Nephron progenitor cell (in vitro differentiated cells): Measurements from ENCODE around the gene LRFN2.

Experiments used
- DNase-seq: peaks from one replicate; pipeline ENCODE4 v3.0.0; 2021
- H3K27ac Mint-ChIP-seq: 2 replicates; pipeline ENCODE4 v1.8.0; 2021; ENCODE audit warnings: mild to moderate bottlenecking, moderate library complexity, mixed read lengths
- H3K27me3 Mint-ChIP-seq: 2 replicates; pipeline ENCODE4 v1.8.0; 2021; ENCODE audit warnings: mild to moderate bottlenecking, low read depth, mixed read lengths; ENCODE audit not compliant: poor library complexity
- H3K36me3 Mint-ChIP-seq: 2 replicates; pipeline ENCODE4 v1.8.0; 2021; ENCODE audit warnings: low read depth, mixed read lengths
- H3K4me1 Mint-ChIP-seq: 2 replicates; pipeline ENCODE4 v1.8.0; 2021; ENCODE audit warnings: mixed read lengths
- H3K4me3 Mint-ChIP-seq: 2 replicates; pipeline ENCODE4 v1.8.0; 2021; ENCODE audit warnings: mild to moderate bottlenecking, moderate library complexity, mixed read lengths
- H3K9me3 Mint-ChIP-seq: 2 replicates; pipeline ENCODE4 v1.8.0; 2021; ENCODE audit warnings: mild to moderate bottlenecking, moderate library complexity, mixed read lengths
- CTCF ChIP-seq: fragments of 200-600 bp; sonication (generic); IDR thresholded peaks from 2 replicates; pipeline ENCODE4 v1.5.0; 2021; ENCODE audit warnings: antibody characterized with exemption

LRFN2 gene

GRCh38 chr6:40551966-40552505 is 35.1 kb downstream of the LRFN2 start:
- Mint-ChIP-seq H3K4me3 (no peak overlapping the region), H3K4me1 (peaks cover 15% of the 10 kb centered on the region), H3K36me3 (no peaks in the 10 kb centered on the region), H3K9me3 (no peaks in the 10 kb centered on the region), H3K27ac (no peak overlapping the region), H3K27me3 (peaks cover 49% of the 10 kb centered on the region)
- TF ChIP-seq CTCF, result no peak
- no peak for DNase-seq

GRCh38 chr6:40550202-40551101 is 36.7 kb downstream of the LRFN2 start:
- Mint-ChIP-seq H3K27ac (no peak overlapping the region), H3K4me3 (no peak overlapping the region), H3K27me3 (peaks cover 51% of the 10 kb centered on the region), H3K4me1 (peaks cover 2% of the 10 kb centered on the region), H3K9me3 (no peaks in the 10 kb centered on the region), H3K36me3 (no peaks in the 10 kb centered on the region)
- TF ChIP-seq CTCF, result peak; percentile 56
- peak; percentile 30 for DNase-seq

- Mint-ChIP-seq H3K36me3 (no peaks in the 10 kb centered on the region), H3K4me3 (no peak overlapping the region), H3K27me3 (peaks cover 47% of the 10 kb centered on the region)
These were observed 41.2 kb downstream of the LRFN2 start for GRCh38 chr6:40545954-40546353.

GRCh38 chr6:40543776-40544175 is 43.4 kb downstream of the LRFN2 start:
- H3K9me3 Mint-ChIP-seq, result no peaks in the 10 kb centered on the region
- no peak for TF ChIP-seq CTCF
- no peak for DNase-seq
- H3K27me3 Mint-ChIP-seq, result peaks cover 57% of the 10 kb centered on the region
- H3K4me3 Mint-ChIP-seq, result no peak overlapping the region
- H3K4me1 Mint-ChIP-seq, result peaks cover 26% of the 10 kb centered on the region
- no peak overlapping the region for H3K27ac Mint-ChIP-seq
- H3K36me3 Mint-ChIP-seq, result no peaks in the 10 kb centered on the region

More at GRCh38 chr6:40545954-40546353, 41.2 kb downstream of the LRFN2 start:
- peak; percentile 47 for DNase-seq
- H3K27ac Mint-ChIP-seq, result no peak overlapping the region
- no peak for TF ChIP-seq CTCF
- H3K4me1 Mint-ChIP-seq, result peaks cover 19% of the 10 kb centered on the region
- no peaks in the 10 kb centered on the region for H3K9me3 Mint-ChIP-seq

DNA sequence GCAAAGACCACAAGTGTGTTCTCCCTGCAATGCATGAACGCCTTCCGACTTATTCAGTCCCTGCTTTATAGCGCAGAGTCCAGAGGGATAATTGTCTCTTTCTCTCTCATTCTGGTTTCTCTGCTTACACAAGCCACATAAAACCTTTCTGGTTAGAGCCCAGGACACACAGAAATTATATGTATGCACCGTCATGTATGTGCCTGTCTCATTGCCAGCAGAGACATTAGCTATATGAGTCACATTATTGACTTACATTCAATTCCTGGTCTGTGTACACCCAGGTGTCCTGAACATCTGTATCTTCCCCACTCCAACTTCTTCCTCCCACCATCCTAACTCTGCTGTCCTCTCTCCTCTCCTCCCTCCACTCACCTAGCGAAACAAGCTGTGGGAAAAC is 44.0 kb downstream of the LRFN2 start:
- TF ChIP-seq CTCF, result no peak
- no peak overlapping the region for H3K4me3 Mint-ChIP-seq
- H3K27me3 Mint-ChIP-seq, result peaks cover 63% of the 10 kb centered on the region
- peaks cover 32% of the 10 kb centered on the region for H3K4me1 Mint-ChIP-seq
- no peak for DNase-seq
- H3K27ac Mint-ChIP-seq, result no peak overlapping the region
- no peaks in the 10 kb centered on the region for H3K36me3 Mint-ChIP-seq
- no peaks in the 10 kb centered on the region for H3K9me3 Mint-ChIP-seq
